Gastroesophageal sphincter (tissue), 4 donors: ENCODE results near the gene TAPBP. TPM values are rescaled to one million over a fixed set of nuclear protein-coding genes. Genes with fewer than 3 reads are reported as not detected.
A peak's percentile ranks its signal among the peaks of the same experiment; 100 is the strongest.

ENCODE experiments used
- ATAC-seq: fragments of 150-250 bp; one replicate; pipeline ENCODE4 v1.9.1; 2016; ENCODE audit warnings: mild to moderate bottlenecking, moderate library complexity
- H3K27ac ChIP-seq, 4 donors: fragments of 200-600 bp; sonication (generic) in 3 of 4; 1 replicate in 3 of 4; 2 replicates in 1 of 4; pipeline ENCODE4 v1.5.1; 2016 to 2019
- H3K27me3 ChIP-seq: fragments of 200-600 bp; sonication (generic); one replicate; pipeline ENCODE4 v1.5.1; 2019
- H3K36me3 ChIP-seq, 2 donors: fragments of 200-600 bp; sonication (generic); one replicate each; pipeline ENCODE4 v1.5.1; 2019; ENCODE audit warnings: control low read depth in 1 of 2
- H3K4me1 ChIP-seq, 3 donors: fragments of 200-600 bp; sonication (generic); 1 replicate in 2 of 3; 2 replicates in 1 of 3; pipeline ENCODE4 v1.5.1; 2016 to 2019; ENCODE audit warnings: control low read depth in 2 of 3
- H3K4me3 ChIP-seq, 2 donors: fragments of 200-600 bp; sonication (generic); one replicate each; pipeline ENCODE4 v1.5.1; 2019; ENCODE audit warnings: mild to moderate bottlenecking in 1 of 2, moderate library complexity in 1 of 2
- H3K9me3 ChIP-seq, 3 donors: fragments of 200-600 bp; sonication (generic); one replicate each; pipeline ENCODE4 v1.5.1; 2017 to 2019; ENCODE audit warnings: control low read depth in 2 of 3
- CTCF ChIP-seq, 4 experiments: fragments of 200-600 bp in 2 of 4; fragments of 450-650 bp in 2 of 4; sonication (generic) in 1 of 4; IDR thresholded peaks; one replicate each; pipeline ENCODE4 v1.5.1; 2017 to 2019; ENCODE audit warnings: antibody characterized with exemption in 4 of 4, mild to moderate bottlenecking in 2 of 4, moderate library complexity in 2 of 4
- EP300 ChIP-seq: sonication (generic); formaldehyde crosslinking; IDR thresholded peaks from one replicate; pipeline ENCODE4 v1.6.1; 2017; ENCODE audit warnings: antibody characterized with exemption, mild to moderate bottlenecking
- POLR2A ChIP-seq, 2 donors: fragments of 450-650 bp; IDR thresholded peaks; one replicate each; pipeline ENCODE4 v1.6.1; 2017; ENCODE audit warnings: antibody characterized with exemption in 2 of 2, mild to moderate bottlenecking in 2 of 2, moderate library complexity in 1 of 2
- POLR2AphosphoS5 ChIP-seq: sonication (generic); formaldehyde crosslinking; IDR thresholded peaks from one replicate; pipeline ENCODE4 v1.6.1; 2017; ENCODE audit warnings: antibody characterized with exemption
- WGBS, 2 donors: methylation state at CpG; one replicate each; pipeline ENCODE4 v1.1.5; 2018; ENCODE audit warnings: low coverage in 1 of 2; 5-methylcytosine and 5-hydroxymethylcytosine counted together
- total RNA-seq, 4 donors: library from RNA; depleted of rRNA; stranded (reverse); fragments of >200 nt; gene quantifications; one replicate each; pipeline ENCODE4 v1.1.0, GENCODE V29; 2016

Gene TAPBP
- total RNA-seq, 4 donors from 2014 or later, result 62.9 to 136 (median 69.2) TPM

DNA sequence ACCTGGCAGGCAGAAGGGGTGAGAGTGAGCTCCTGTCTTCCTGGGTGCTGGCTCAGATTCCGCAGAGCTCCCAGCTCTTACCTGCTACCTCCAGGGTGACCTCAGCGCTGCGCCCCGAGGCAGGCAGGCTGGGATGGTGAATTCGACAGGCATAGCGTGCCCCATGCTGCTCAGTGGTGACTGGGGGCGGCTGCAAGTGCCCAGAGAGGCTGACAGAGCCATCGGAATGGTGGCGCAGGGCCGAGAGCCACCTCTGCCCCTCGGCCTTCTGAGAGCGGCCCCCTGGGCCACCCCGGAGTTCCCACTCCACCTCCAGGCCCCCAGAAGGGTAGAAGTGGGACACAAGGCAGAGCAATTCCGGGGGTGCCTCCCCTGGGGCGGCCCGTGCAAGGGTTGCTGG is 9.7 kb downstream of the TAPBP start:
- TF ChIP-seq POLR2AphosphoS5, result no peak
- TF ChIP-seq EP300, result no peak
- TF ChIP-seq POLR2A (IDR thresholded peaks at IDR 0.05), result no peak
- TF ChIP-seq CTCF (IDR thresholded peaks at IDR 0.05), result no peak
- Histone ChIP-seq H3K27me3 (no peaks in the 10 kb centered on the region), H3K4me1 (peaks cover 0 to 50% (median 4%) of the 10 kb centered on the region in 3 donors), H3K4me3 (no peak overlapping the region), H3K27ac (no peak overlapping the region), H3K9me3 (no peaks in the 10 kb centered on the region), H3K36me3 (peaks cover 0 to 68% of the 10 kb centered on the region in 2 donors)
- no peak for ATAC-seq
- WGBS, 2 donors, result 80% methylated on average over 5 of the region's 16 CpGs; no CpG with 5 or more reads in 1 of the 2 donors

DNA sequence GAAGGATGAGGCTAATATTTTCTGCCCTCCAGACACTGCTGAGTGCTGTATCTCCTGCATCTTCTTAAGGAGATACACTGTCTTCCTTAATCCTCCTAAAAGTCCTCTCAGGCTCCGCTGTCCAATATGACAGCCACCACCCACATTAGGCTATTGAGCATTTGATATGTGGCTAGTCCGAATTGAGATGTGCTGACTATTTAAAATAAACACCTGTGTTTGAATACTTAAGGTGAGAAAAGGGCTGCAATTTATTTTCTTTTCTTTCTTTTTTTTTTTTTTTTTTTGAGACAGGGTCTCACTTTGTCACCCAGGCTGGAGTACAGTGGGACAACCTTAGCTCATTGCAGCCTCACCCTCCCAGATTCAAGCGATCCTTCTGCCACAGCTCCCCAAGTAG is 12.0 kb downstream of the TAPBP start:
- 62 to 75% methylated on average over 1 to 3 of the region's 3 CpGs for WGBS, 2 donors
- no peak for TF ChIP-seq POLR2AphosphoS5
- TF ChIP-seq EP300, result no peak
- no peak for TF ChIP-seq POLR2A (IDR thresholded peaks at IDR 0.05)
- peaks cover 0 to 55% of the 10 kb centered on the region in 2 donors for H3K36me3 ChIP-seq

GRCh38 chr6:33299237-33299944 is 14.5 kb downstream of the TAPBP start:
- peak; percentile 84 for ATAC-seq
- peak overlapping the region; percentile 90 to 99 (median 94) for H3K27ac ChIP-seq
- TF ChIP-seq CTCF (IDR thresholded peaks at IDR 0.05) (peak in 3 of 4 experiments; percentile 65 to 79 (median 69)), EP300 (no peak), POLR2A (IDR thresholded peaks at IDR 0.05) (peak; percentile 61 to 73), POLR2AphosphoS5 (peak; percentile 90)
- peak overlapping the region; percentile 87 to 92 for H3K4me3 ChIP-seq
- no peaks in the 10 kb centered on the region for H3K27me3 ChIP-seq
- WGBS, 2 donors, result no CpG with 5 or more reads among the region's 54 CpGs
- H3K9me3 ChIP-seq, result no peaks in the 10 kb centered on the region
- peaks cover 0 to 56% of the 10 kb centered on the region in 2 donors for H3K36me3 ChIP-seq
- peaks cover 0 to 47% (median 14%) of the 10 kb centered on the region in 3 donors for H3K4me1 ChIP-seq

More for the DNA sequence above, 12.0 kb downstream of the TAPBP start:
- Histone ChIP-seq H3K27ac (no peak overlapping the region), H3K4me1 (peaks cover 0 to 55% (median 14%) of the 10 kb centered on the region in 3 donors), H3K4me3 (no peak overlapping the region), H3K9me3 (no peaks in the 10 kb centered on the region), H3K27me3 (no peaks in the 10 kb centered on the region)
- ATAC-seq, result no peak

DNA sequence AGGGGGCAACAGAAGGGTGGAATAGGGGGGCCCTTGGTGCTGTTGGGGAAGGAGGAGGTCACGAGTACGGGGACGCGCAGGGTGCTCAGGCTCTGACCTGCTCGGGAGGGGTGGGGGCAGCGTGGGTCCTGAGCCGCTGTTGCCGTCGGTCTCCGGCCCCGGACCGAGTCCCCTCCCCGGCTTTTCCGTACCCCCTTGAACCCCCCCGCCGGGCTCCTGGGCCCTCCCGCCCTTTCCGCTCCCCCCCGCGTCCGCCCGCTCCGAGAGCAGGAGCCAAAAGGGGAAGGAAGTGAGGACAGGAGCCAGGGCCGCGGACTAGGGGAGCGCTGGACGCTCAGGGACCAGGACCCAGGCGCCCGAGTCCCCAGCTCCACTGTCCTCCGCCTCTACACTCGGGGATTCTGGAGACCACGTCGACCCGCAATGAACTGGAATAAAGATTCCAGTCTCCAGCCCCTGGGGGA is 15.1 kb downstream of the TAPBP start, which contains the start of gene RGL2:
TSS of gene RGL2 (minus strand) at position 170 of the 464 bp plus-strand sequence. CDS start 332 bp downstream, outside the sequence.
- peaks cover 0 to 56% of the 10 kb centered on the region in 2 donors for H3K36me3 ChIP-seq
- TF ChIP-seq EP300 (no peak), POLR2AphosphoS5 (no peak)
- H3K4me1 ChIP-seq, result peaks cover 0 to 47% (median 14%) of the 10 kb centered on the region in 3 donors
- 0% methylated on average over 2 to 3 of the region's 34 CpGs for WGBS, 2 donors
- no peaks in the 10 kb centered on the region for H3K9me3 ChIP-seq
- H3K27me3 ChIP-seq, result no peaks in the 10 kb centered on the region
- peak within 1 kb of the TSS; percentile 87 to 92 for H3K4me3 ChIP-seq
- H3K27ac ChIP-seq, result peak within 1 kb of the TSS; percentile 90 to 99 (median 94)
- peak; percentile 80 for ATAC-seq

DNA sequence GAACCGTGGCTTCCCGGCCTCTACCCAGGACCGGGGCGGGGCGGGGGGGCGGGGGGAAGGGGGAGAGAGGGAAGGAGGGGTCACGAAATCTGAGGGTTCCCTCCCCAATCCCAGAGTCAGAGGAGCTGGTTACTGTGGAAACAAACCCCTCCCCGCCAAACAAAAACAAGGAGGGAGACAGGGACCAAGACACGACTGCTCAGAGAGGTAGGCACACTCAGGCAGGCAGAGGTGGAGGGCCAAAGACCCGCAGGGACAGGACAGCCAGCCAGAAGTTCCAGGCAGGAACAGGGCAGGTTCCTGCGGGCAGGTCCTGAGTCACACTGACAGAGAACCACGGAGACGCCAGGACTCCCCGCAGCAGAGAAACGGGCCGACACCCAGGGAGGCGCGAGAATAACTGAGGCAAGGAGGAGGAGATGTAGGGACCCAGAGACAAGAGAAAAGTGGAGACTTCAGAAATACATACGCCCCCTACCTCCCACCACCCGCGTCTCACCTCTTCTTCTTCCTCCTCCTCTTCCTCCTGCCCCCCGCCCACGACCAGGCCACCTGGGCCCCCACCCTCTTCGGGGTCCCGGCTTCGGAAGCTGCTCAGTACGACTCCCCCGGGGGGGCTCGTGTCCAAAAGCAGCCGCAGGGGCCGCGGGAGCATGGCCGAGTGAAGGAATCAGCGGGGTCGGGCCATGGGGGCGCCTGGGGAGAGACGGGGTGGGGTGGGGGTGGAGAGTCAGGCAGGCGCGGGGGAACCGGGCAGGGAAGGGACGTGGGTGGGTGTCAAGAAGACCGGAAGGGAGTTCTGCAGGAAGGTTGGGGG is 15.7 kb downstream of the TAPBP start:
- peak; percentile 61 for ATAC-seq
- 0% methylated on average over 8 to 26 of the region's 42 CpGs for WGBS, 2 donors
- Histone ChIP-seq H3K4me1 (peaks cover 0 to 47% (median 14%) of the 10 kb centered on the region in 3 donors), H3K27ac (peak overlapping the region; percentile 90 to 99 (median 94)), H3K36me3 (peaks cover 0 to 56% of the 10 kb centered on the region in 2 donors), H3K4me3 (peak overlapping the region; percentile 87 to 92), H3K27me3 (no peaks in the 10 kb centered on the region), H3K9me3 (no peaks in the 10 kb centered on the region)
- TF ChIP-seq POLR2AphosphoS5 (peak; percentile 39), POLR2A (IDR thresholded peaks at IDR 0.05) (peak; percentile 32 to 64), CTCF (IDR thresholded peaks at IDR 0.05) (no peak), EP300 (no peak)
